GM12878 (cell line): ENCODE data around the gene HIVEP1. TPM values are rescaled to one million over a fixed set of nuclear protein-coding genes. Genes with fewer than 3 reads are reported as not detected.
A peak's percentile ranks its signal among the peaks of the same experiment; 100 is the strongest.

Experiments used
- ATF2 ChIP-seq: IDR thresholded peaks from 2 replicates; pipeline ENCODE4 v1.6.1; 2012; ENCODE audit warnings: low read length, inconsistent platforms
- ATF7 ChIP-seq: fragments of 450-650 bp; IDR thresholded peaks from 2 replicates; pipeline ENCODE4 v1.6.1; 2016; ENCODE audit warnings: low read depth, mild to moderate bottlenecking
- CREB1 ChIP-seq: IDR thresholded peaks from 2 replicates; pipeline ENCODE4 v1.6.1; 2012; ENCODE audit warnings: low read depth, mild to moderate bottlenecking, inconsistent platforms
- CREM ChIP-seq: IDR thresholded peaks from 2 replicates; pipeline ENCODE4 v1.6.1; 2014; ENCODE audit warnings: antibody characterized with exemption, low read depth
- EED ChIP-seq: sonication (generic); IDR thresholded peaks from 2 replicates; pipeline ENCODE4 v1.6.1; 2016; ENCODE audit warnings: antibody characterized with exemption, low read depth
- ELK1 ChIP-seq: IDR thresholded peaks from 2 replicates; pipeline ENCODE4 v1.6.1; 2012; ENCODE audit warnings: low read depth, low read length, improper control_type of control experiment
- FOXK2 ChIP-seq: fragments of 450-650 bp; IDR thresholded peaks from 2 replicates; pipeline ENCODE4 v1.6.1; 2017; ENCODE audit warnings: mild to moderate bottlenecking, moderate library complexity
- GABPA ChIP-seq: IDR thresholded peaks from 2 replicates; pipeline ENCODE4 v1.6.1; 2014; ENCODE audit warnings: antibody characterized with exemption, low read depth, mild to moderate bottlenecking, inconsistent platforms
- JUNB ChIP-seq: IDR thresholded peaks from 2 replicates; pipeline ENCODE4 v1.6.1; 2016; ENCODE audit warnings: antibody characterized with exemption, mild to moderate bottlenecking
- MTA3 ChIP-seq: IDR thresholded peaks from 2 replicates; pipeline ENCODE4 v1.6.1; 2012; ENCODE audit warnings: low read length, inconsistent platforms, borderline replicate concordance
- SKIL ChIP-seq: fragments of 450-650 bp; IDR thresholded peaks from 2 replicates; pipeline ENCODE4 v1.6.1; 2017; ENCODE audit warnings: mild to moderate bottlenecking, low read depth, inconsistent platforms; ENCODE audit not compliant: poor library complexity, severe bottlenecking
- YY1 ChIP-seq: IDR thresholded peaks from 2 replicates; pipeline ENCODE4 v1.6.1; 2011; ENCODE audit warnings: low read depth, mild to moderate bottlenecking, low read length
- ZNF592 ChIP-seq: fragments of 450-650 bp; IDR thresholded peaks from 2 replicates; pipeline ENCODE4 v1.6.1; 2017; ENCODE audit warnings: mild to moderate bottlenecking, moderate library complexity
- ZNF687 ChIP-seq: fragments of 450-650 bp; IDR thresholded peaks from 2 replicates; pipeline ENCODE4 v1.6.1; 2017; ENCODE audit warnings: mild to moderate bottlenecking, moderate library complexity
- polyA plus RNA-seq, 11 experiments: library from polyadenylated mRNA; depleted of rRNA in 4 of 11; unstranded in 6 of 11; stranded (reverse) in 5 of 11; fragments of >200 nt; fragmentation: Nextera tagmentation in 4 of 11; fragmentation: Illumina TruSeq in 1 of 11; extraction: Ambion mirVana in 4 of 11; extraction: Trizol in 1 of 11; gene quantifications; 1 replicate in 1 of 11; 2 replicates in 10 of 11; pipeline versions ENCODE4 v1.2.1 to v1.2.3, GENCODE V29; 2011 to 2016; ENCODE audit warnings: inconsistent platforms in 2 of 11, missing spikeins in 2 of 11, low read depth in 1 of 11
- total RNA-seq, 4 experiments: library from RNA; depleted of rRNA in 3 of 4; stranded (reverse); fragments of >200 nt in 3 of 4; fragmentation: Illumina TruSeq in 1 of 4; extraction: Trizol in 1 of 4; gene quantifications; 2 replicates each; pipeline versions ENCODE4 v1.2.1 to v1.2.3, GENCODE V29; 2013 to 2021

HIVEP1 gene
- total and polyA plus RNA-seq, 10 of the 15 experiments (the other 5 are each of a cell fraction or from before 2014, with no cell fraction given), result 4.3 to 37.5 (median 21.6) TPM

- peak; percentile 42; the same call in 1 of the 2 replicates for TF ChIP-seq ZNF592
- TF ChIP-seq MTA3, result peak; percentile 83; the same call in 1 of the 2 replicates
- TF ChIP-seq ELK1, result no peak
- peak; percentile 82 for TF ChIP-seq ATF7
- no peak for TF ChIP-seq FOXK2
- TF ChIP-seq EED, result peak; percentile 90
- TF ChIP-seq ZNF687, result no peak
- TF ChIP-seq GABPA, result 0 out of 2 replicates have a peak, but pooled peaks have one; percentile 36
- peak; percentile 71 for TF ChIP-seq CREB1
- TF ChIP-seq SKIL, result peak; percentile 76
- TF ChIP-seq YY1, result peak; percentile 52; the same call in 1 of the 2 replicates
- TF ChIP-seq CREM, result peak; percentile 87
- peak; percentile 96 for TF ChIP-seq JUNB
- TF ChIP-seq ATF2, result peak; percentile 85
Observed at GRCh38 chr6:12051861-12052368, 39.8 kb downstream of the HIVEP1 start (continued).
